CD14-positive monocyte (primary cell): ENCODE data around the gene SOD3. TPM values are rescaled to one million over a fixed set of nuclear protein-coding genes. Genes with fewer than 3 reads are reported as not detected.

ENCODE experiments used
- DNase-seq, 3 donors: peaks; one replicate each; pipeline ENCODE4 v3.0.0-alpha.2; 2011 to 2022
- H2AFZ ChIP-seq: 2 replicates; pipeline ENCODE4 v1.6.0; 2012; ENCODE audit warnings: mild to moderate bottlenecking, low read depth, low read length, inconsistent platforms; ENCODE audit not compliant: insufficient read depth, poor library complexity, severe bottlenecking
- H3K27ac ChIP-seq, 2 donors: 1 replicate in 1 of 2; 2 replicates in 1 of 2; pipeline ENCODE4 v1.5.1; 2012 to 2013; ENCODE audit warnings: low read length in 2 of 2, control low read depth in 1 of 2, inconsistent platforms in 1 of 2, low read depth in 1 of 2, mild to moderate bottlenecking in 1 of 2
- H3K27me3 ChIP-seq, 2 donors: one replicate each; pipeline versions ENCODE4 v1.6.0 to v1.6.1; 2011 to 2013; ENCODE audit warnings: low read length in 2 of 2; ENCODE audit not compliant: control insufficient read depth in 2 of 2, insufficient read depth in 2 of 2
- H3K36me3 ChIP-seq, 2 donors: replicated peaks in 1 of 2; 1 replicate in 1 of 2; 2 replicates in 1 of 2; pipeline versions ENCODE4 v1.5.1 to v1.6.1; 2012 to 2013; ENCODE audit warnings: low read length in 2 of 2, control low read depth in 1 of 2, inconsistent platforms in 1 of 2, mild to moderate bottlenecking in 1 of 2; ENCODE audit not compliant: insufficient read depth in 2 of 2, control insufficient read depth in 1 of 2
- H3K4me1 ChIP-seq, 2 donors: 1 replicate in 1 of 2; 2 replicates in 1 of 2; pipeline versions ENCODE4 v1.5.1 to v1.6.1; 2012 to 2013; ENCODE audit warnings: low read length in 2 of 2, control low read depth in 1 of 2, inconsistent platforms in 1 of 2, mild to moderate bottlenecking in 1 of 2, moderate library complexity in 1 of 2; ENCODE audit not compliant: insufficient read depth in 2 of 2, control insufficient read depth in 1 of 2
- H3K4me2 ChIP-seq: replicated peaks from 2 replicates; pipeline ENCODE3; 2012; ENCODE audit warnings: low read length, moderate library complexity, mild to moderate bottlenecking; ENCODE audit not compliant: poor library complexity, severe bottlenecking; ENCODE audit errors: extremely low read depth
- H3K4me3 ChIP-seq, 3 experiments: fragments of 200-600 bp in 1 of 3; sonication (generic) in 1 of 3; replicated peaks in 1 of 3; 1 replicate in 2 of 3; 2 replicates in 1 of 3; pipeline ENCODE4 v1.5.1; 2011 to 2013; ENCODE audit warnings: low read length in 3 of 3, mild to moderate bottlenecking in 3 of 3, control low read depth in 2 of 3, low read depth in 2 of 3, inconsistent platforms in 1 of 3, moderate library complexity in 1 of 3
- H3K79me2 ChIP-seq: 2 replicates; pipeline ENCODE4 v1.6.0; 2012; ENCODE audit warnings: mild to moderate bottlenecking, control low read depth, inconsistent platforms, low read length, moderate library complexity; ENCODE audit not compliant: insufficient read depth
- H3K9ac ChIP-seq: 2 replicates; pipeline ENCODE4 v1.6.0; 2017; ENCODE audit warnings: low read length, mild to moderate bottlenecking; ENCODE audit not compliant: insufficient read depth, poor library complexity, severe bottlenecking
- H3K9me3 ChIP-seq, 2 donors: replicated peaks in 1 of 2; 1 replicate in 1 of 2; 2 replicates in 1 of 2; pipeline versions ENCODE4 v1.5.1 to v1.6.1; 2012 to 2013; ENCODE audit warnings: low read length in 2 of 2, control low read depth in 1 of 2; ENCODE audit not compliant: control insufficient read depth in 1 of 2, insufficient read depth in 1 of 2
- H4K20me1 ChIP-seq: 2 replicates; pipeline ENCODE4 v1.6.0; 2012; ENCODE audit warnings: mild to moderate bottlenecking, low read length, control low read depth, moderate library complexity; ENCODE audit not compliant: insufficient read depth
- H3K27ac Mint-ChIP-seq, 7 donors: one replicate each; pipeline ENCODE4 v1.8.0; 2020; ENCODE audit warnings: mild to moderate bottlenecking in 7 of 7, mixed read lengths in 7 of 7, moderate library complexity in 6 of 7, inconsistent platforms in 2 of 7
- H3K27me3 Mint-ChIP-seq, 3 donors: one replicate each; pipeline ENCODE4 v1.8.0; 2021 to 2022; ENCODE audit warnings: low read depth in 3 of 3, mild to moderate bottlenecking in 3 of 3, mixed read lengths in 3 of 3, moderate library complexity in 3 of 3, inconsistent platforms in 1 of 3
- H3K36me3 Mint-ChIP-seq, 2 donors: one replicate each; pipeline ENCODE4 v1.8.0; 2020; ENCODE audit warnings: mixed read lengths in 2 of 2, inconsistent platforms in 1 of 2, mild to moderate bottlenecking in 1 of 2
- H3K4me1 Mint-ChIP-seq: one replicate; pipeline ENCODE4 v1.8.0; 2020; ENCODE audit warnings: mild to moderate bottlenecking, mixed read lengths
- H3K4me3 Mint-ChIP-seq, 2 donors: one replicate each; pipeline ENCODE4 v1.8.0; 2020; ENCODE audit warnings: mild to moderate bottlenecking in 2 of 2, mixed read lengths in 2 of 2, moderate library complexity in 1 of 2
- H3K9me3 Mint-ChIP-seq, 7 donors: one replicate each; pipeline ENCODE4 v1.8.0; 2020 to 2022; ENCODE audit warnings: mixed read lengths in 7 of 7, mild to moderate bottlenecking in 6 of 7, moderate library complexity in 6 of 7, inconsistent platforms in 2 of 7
- CTCF ChIP-seq: fragments of 200-600 bp; IDR thresholded peaks from one replicate; pipeline ENCODE4 v1.8.0; 2022; ENCODE audit warnings: antibody characterized with exemption, mild to moderate bottlenecking
- WGBS: methylation state at CpG from one replicate; pipeline ENCODE4 v1.1.5; 2013; ENCODE audit warnings: missing lambda C conversion rate; ENCODE audit not compliant: insufficient coverage; 5-methylcytosine and 5-hydroxymethylcytosine counted together
- intact Hi-C, 2 donors: fragments of 100-400 bp; cut with micrococcal nuclease; formaldehyde crosslinking; loops; one replicate each; pipeline versions ENCODE4 v1.15.0 to v1.15.1; 2023
- polyA plus RNA-seq, 3 donors: library from polyadenylated mRNA; depleted of rRNA in 1 of 3; unstranded in 2 of 3; stranded (reverse) in 1 of 3; fragments of 300-500 nt in 2 of 3; fragments of >200 nt in 1 of 3; fragmentation: Illumina TruSeq in 2 of 3; gene quantifications; 1 replicate in 2 of 3; 2 replicates in 1 of 3; pipeline ENCODE4 v1.2.3, GENCODE V29; 2012 to 2021

SOD3 gene
- polyA plus RNA-seq, 3 donors: not detected

DNA sequence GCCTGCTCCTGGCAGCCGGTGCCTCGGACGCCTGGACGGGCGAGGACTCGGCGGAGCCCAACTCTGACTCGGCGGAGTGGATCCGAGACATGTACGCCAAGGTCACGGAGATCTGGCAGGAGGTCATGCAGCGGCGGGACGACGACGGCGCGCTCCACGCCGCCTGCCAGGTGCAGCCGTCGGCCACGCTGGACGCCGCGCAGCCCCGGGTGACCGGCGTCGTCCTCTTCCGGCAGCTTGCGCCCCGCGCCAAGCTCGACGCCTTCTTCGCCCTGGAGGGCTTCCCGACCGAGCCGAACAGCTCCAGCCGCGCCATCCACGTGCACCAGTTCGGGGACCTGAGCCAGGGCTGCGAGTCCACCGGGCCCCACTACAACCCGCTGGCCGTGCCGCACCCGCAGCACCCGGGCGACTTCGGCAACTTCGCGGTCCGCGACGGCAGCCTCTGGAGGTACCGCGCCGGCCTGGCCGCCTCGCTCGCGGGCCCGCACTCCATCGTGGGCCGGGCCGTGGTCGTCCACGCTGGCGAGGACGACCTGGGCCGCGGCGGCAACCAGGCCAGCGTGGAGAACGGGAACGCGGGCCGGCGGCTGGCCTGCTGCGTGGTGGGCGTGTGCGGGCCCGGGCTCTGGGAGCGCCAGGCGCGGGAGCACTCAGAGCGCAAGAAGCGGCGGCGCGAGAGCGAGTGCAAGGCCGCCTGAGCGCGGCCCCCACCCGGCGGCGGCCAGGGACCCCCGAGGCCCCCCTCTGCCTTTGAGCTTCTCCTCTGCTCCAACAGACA lies 4.4 kb downstream of the SOD3 start:
- Histone ChIP-seq H3K27ac (no peak overlapping the region), H3K9ac (peak overlapping the region; percentile 4), H3K27me3 (peaks cover 37 to 55% of the 10 kb centered on the region in 2 donors), H2AFZ (no peak overlapping the region), H3K79me2 (no peaks in the 10 kb centered on the region), H3K4me3 (peak overlapping the region in 1 of 3 experiments; percentile 44), H3K36me3 (no peaks in the 10 kb centered on the region), H3K4me2 (peak overlapping the region; percentile 46), H3K9me3 (peaks cover 0 to 10% of the 10 kb centered on the region in 2 donors), H4K20me1 (no peaks in the 10 kb centered on the region), H3K4me1 (peaks cover 12 to 19% of the 10 kb centered on the region in 2 donors)
- H3K4me3 Mint-ChIP-seq: peak overlapping the region; percentile 65 to 88
- peaks cover 46 to 60% (median 54%) of the 10 kb centered on the region in 3 donors for H3K27me3 Mint-ChIP-seq
- H3K9me3 Mint-ChIP-seq: peaks cover 0 to 18% (median 7%) of the 10 kb centered on the region in 7 donors
- no peak for TF ChIP-seq CTCF
- DNase-seq: no peak
- peaks cover 19% of the 10 kb centered on the region for H3K4me1 Mint-ChIP-seq
- peaks cover 3 to 6% of the 10 kb centered on the region in 2 donors for H3K36me3 Mint-ChIP-seq
- intact Hi-C loops: no loop called here
- H3K27ac Mint-ChIP-seq: no peak overlapping the region
- WGBS: 21% methylated on average over 99 of the region's 103 CpGs

DNA sequence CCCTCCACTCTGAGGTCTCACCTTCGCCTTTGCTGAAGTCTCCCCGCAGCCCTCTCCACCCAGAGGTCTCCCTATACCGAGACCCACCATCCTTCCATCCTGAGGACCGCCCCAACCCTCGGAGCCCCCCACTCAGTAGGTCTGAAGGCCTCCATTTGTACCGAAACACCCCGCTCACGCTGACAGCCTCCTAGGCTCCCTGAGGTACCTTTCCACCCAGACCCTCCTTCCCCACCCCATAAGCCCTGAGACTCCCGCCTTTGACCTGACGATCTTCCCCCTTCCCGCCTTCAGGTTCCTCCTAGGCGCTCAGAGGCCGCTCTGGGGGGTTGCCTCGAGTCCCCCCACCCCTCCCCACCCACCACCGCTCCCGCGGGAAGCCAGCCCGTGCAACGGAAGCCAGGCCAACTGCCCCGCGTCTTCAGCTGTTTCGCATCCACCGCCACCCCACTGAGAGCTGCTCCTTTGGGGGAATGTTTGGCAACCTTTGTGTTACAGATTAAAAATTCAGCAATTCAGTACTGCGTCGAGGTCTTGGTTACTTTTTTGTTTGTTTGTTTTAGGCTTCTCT lies 5.0 kb downstream of the SOD3 start:
- peak overlapping the region; percentile 65 to 88 for H3K4me3 Mint-ChIP-seq
- TF ChIP-seq CTCF: no peak
- intact Hi-C loops: no loop called here
- H4K20me1 ChIP-seq: no peaks in the 10 kb centered on the region
- H3K4me2 ChIP-seq: peak overlapping the region; percentile 46
- WGBS: 2% methylated on average over 14 of the region's 25 CpGs
- peaks cover 14% of the 10 kb centered on the region for H3K4me1 Mint-ChIP-seq
- H3K9me3 ChIP-seq: peaks cover 0 to 10% of the 10 kb centered on the region in 2 donors
- peaks cover 8 to 15% of the 10 kb centered on the region in 2 donors for H3K4me1 ChIP-seq
- peak overlapping the region; percentile 4 for H3K9ac ChIP-seq
- no peak overlapping the region for H2AFZ ChIP-seq
- H3K27ac Mint-ChIP-seq: no peak overlapping the region
- DNase-seq: no peak
- peak overlapping the region in 1 of 3 experiments; percentile 44 for H3K4me3 ChIP-seq
- H3K9me3 Mint-ChIP-seq: peaks cover 0 to 18% (median 7%) of the 10 kb centered on the region in 7 donors
- H3K36me3 ChIP-seq: no peaks in the 10 kb centered on the region
- no peak overlapping the region for H3K27ac ChIP-seq
- H3K27me3 ChIP-seq: peaks cover 37 to 55% of the 10 kb centered on the region in 2 donors
- no peaks in the 10 kb centered on the region for H3K79me2 ChIP-seq
- H3K27me3 Mint-ChIP-seq: peaks cover 44 to 58% (median 54%) of the 10 kb centered on the region in 3 donors
- H3K36me3 Mint-ChIP-seq: peaks cover 3 to 6% of the 10 kb centered on the region in 2 donors
